ENCODE results near the gene ICAM1. TPM values are rescaled to one million over a fixed set of nuclear protein-coding genes. Genes with fewer than 3 reads are reported as not detected.
A peak's percentile ranks its signal among the peaks of the same experiment; 100 is the strongest.

The ICAM1 gene
- total and polyA plus RNA-seq, 2 of the 13 experiments (the other 11 are each of a cell fraction or from before 2014, with no cell fraction given) = 37.9 to 98.4 TPM

- TF ChIP-seq CHD4 (IDR thresholded peaks at IDR 0.05; ENCODE audit: borderline replicate concordance, low read length) = peak; percentile 81
- 0 out of 2 replicates have a peak, but pooled peaks have one; percentile 27 for TF ChIP-seq ZNF709 (CRISPR knock-in tag; IDR thresholded peaks at IDR 0.05)
- TF ChIP-seq ZNF772 (CRISPR knock-in tag; IDR thresholded peaks at IDR 0.05) = peak; percentile 29; the same call in 1 of the 2 replicates
- TF ChIP-seq ZNF136 (CRISPR knock-in tag; IDR thresholded peaks at IDR 0.05; ENCODE audit: low read depth) = peak; percentile 54; the same call in 1 of the 2 replicates
- TF ChIP-seq GZF1 (CRISPR knock-in tag; IDR thresholded peaks at IDR 0.05) = no peak
- peak; percentile 69; the same call in 1 of the 2 replicates for TF ChIP-seq MYC (CRISPR knock-in tag; IDR thresholded peaks at IDR 0.05; ENCODE audit: borderline replicate concordance)
- no peak for TF ChIP-seq NFATC3 (CRISPR knock-in tag; IDR thresholded peaks at IDR 0.05)
- TF ChIP-seq SCMH1 (CRISPR knock-in tag; IDR thresholded peaks at IDR 0.05; ENCODE audit: borderline replicate concordance) = no peak
- peak; percentile 35; the same call in 1 of the 2 replicates for TF ChIP-seq SMC3 (IDR thresholded peaks at IDR 0.05; ENCODE audit: low read length)
- TF ChIP-seq, protein P1, sequence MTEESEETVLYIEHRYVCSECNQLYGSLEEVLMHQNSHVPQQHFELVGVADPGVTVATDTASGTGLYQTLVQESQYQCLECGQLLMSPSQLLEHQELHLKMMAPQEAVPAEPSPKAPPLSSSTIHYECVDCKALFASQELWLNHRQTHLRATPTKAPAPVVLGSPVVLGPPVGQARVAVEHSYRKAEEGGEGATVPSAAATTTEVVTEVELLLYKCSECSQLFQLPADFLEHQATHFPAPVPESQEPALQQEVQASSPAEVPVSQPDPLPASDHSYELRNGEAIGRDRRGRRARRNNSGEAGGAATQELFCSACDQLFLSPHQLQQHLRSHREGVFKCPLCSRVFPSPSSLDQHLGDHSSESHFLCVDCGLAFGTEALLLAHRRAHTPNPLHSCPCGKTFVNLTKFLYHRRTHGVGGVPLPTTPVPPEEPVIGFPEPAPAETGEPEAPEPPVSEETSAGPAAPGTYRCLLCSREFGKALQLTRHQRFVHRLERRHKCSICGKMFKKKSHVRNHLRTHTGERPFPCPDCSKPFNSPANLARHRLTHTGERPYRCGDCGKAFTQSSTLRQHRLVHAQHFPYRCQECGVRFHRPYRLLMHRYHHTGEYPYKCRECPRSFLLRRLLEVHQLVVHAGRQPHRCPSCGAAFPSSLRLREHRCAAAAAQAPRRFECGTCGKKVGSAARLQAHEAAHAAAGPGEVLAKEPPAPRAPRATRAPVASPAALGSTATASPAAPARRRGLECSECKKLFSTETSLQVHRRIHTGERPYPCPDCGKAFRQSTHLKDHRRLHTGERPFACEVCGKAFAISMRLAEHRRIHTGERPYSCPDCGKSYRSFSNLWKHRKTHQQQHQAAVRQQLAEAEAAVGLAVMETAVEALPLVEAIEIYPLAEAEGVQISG (CRISPR knock-in tag; IDR thresholded peaks at IDR 0.05) = peak; percentile 48; the same call in 1 of the 2 replicates
- 0 out of 2 replicates have a peak, but pooled peaks have one; percentile 17 for TF ChIP-seq MTA1 (CRISPR knock-in tag; IDR thresholded peaks at IDR 0.05; ENCODE audit: borderline replicate concordance)
- no peak for TF ChIP-seq NBN (conservative IDR thresholded peaks at IDR 0.05)
- TF ChIP-seq HOXA5 (CRISPR knock-in tag; IDR thresholded peaks at IDR 0.05) = 0 out of 2 replicates have a peak, but pooled peaks have one; percentile 56
- no peak for TF ChIP-seq IKZF4 (CRISPR knock-in tag; IDR thresholded peaks at IDR 0.05; ENCODE audit: borderline replicate concordance, low read depth, not compliant biosample characterization)
- TF ChIP-seq SAP130 (CRISPR knock-in tag; IDR thresholded peaks at IDR 0.05; ENCODE audit: low read depth) = peak; percentile 59
- 0 out of 2 replicates have a peak, but pooled peaks have one; percentile 44 for TF ChIP-seq ZFX (CRISPR knock-in tag; IDR thresholded peaks at IDR 0.05; ENCODE audit: low read depth)
- TF ChIP-seq MTF1 (CRISPR knock-in tag; IDR thresholded peaks at IDR 0.05) = no peak
- 0 out of 2 replicates have a peak, but pooled peaks have one; percentile 19 for TF ChIP-seq RARA (CRISPR knock-in tag; IDR thresholded peaks at IDR 0.05)
- TF ChIP-seq, protein P2, sequence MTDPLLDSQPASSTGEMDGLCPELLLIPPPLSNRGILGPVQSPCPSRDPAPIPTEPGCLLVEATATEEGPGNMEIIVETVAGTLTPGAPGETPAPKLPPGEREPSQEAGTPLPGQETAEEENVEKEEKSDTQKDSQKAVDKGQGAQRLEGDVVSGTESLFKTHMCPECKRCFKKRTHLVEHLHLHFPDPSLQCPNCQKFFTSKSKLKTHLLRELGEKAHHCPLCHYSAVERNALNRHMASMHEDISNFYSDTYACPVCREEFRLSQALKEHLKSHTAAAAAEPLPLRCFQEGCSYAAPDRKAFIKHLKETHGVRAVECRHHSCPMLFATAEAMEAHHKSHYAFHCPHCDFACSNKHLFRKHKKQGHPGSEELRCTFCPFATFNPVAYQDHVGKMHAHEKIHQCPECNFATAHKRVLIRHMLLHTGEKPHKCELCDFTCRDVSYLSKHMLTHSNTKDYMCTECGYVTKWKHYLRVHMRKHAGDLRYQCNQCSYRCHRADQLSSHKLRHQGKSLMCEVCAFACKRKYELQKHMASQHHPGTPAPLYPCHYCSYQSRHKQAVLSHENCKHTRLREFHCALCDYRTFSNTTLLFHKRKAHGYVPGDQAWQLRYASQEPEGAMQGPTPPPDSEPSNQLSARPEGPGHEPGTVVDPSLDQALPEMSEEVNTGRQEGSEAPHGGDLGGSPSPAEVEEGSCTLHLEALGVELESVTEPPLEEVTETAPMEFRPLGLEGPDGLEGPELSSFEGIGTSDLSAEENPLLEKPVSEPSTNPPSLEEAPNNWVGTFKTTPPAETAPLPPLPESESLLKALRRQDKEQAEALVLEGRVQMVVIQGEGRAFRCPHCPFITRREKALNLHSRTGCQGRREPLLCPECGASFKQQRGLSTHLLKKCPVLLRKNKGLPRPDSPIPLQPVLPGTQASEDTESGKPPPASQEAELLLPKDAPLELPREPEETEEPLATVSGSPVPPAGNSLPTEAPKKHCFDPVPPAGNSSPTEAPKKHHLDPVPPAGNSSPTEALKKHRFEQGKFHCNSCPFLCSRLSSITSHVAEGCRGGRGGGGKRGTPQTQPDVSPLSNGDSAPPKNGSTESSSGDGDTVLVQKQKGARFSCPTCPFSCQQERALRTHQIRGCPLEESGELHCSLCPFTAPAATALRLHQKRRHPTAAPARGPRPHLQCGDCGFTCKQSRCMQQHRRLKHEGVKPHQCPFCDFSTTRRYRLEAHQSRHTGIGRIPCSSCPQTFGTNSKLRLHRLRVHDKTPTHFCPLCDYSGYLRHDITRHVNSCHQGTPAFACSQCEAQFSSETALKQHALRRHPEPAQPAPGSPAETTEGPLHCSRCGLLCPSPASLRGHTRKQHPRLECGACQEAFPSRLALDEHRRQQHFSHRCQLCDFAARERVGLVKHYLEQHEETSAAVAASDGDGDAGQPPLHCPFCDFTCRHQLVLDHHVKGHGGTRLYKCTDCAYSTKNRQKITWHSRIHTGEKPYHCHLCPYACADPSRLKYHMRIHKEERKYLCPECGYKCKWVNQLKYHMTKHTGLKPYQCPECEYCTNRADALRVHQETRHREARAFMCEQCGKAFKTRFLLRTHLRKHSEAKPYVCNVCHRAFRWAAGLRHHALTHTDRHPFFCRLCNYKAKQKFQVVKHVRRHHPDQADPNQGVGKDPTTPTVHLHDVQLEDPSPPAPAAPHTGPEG (CRISPR knock-in tag; IDR thresholded peaks at IDR 0.05) = peak; percentile 95
- no peak for TF ChIP-seq ZNF367 (CRISPR knock-in tag; IDR thresholded peaks at IDR 0.05; ENCODE audit: borderline replicate concordance)
- TF ChIP-seq FOXA1 (IDR thresholded peaks at IDR 0.05) = no peak
- 0 out of 2 replicates have a peak, but pooled peaks have one; percentile 30 for TF ChIP-seq FOXA1 (CRISPR knock-in tag; IDR thresholded peaks at IDR 0.05)
Measured at GRCh38 chr19:10269333-10270179, 1.4 kb upstream of the ICAM1 start (continued).

Data from HepG2 (cell line).